Measurements from ENCODE around the gene RAPGEF6.

Gene RAPGEF6

DNA sequence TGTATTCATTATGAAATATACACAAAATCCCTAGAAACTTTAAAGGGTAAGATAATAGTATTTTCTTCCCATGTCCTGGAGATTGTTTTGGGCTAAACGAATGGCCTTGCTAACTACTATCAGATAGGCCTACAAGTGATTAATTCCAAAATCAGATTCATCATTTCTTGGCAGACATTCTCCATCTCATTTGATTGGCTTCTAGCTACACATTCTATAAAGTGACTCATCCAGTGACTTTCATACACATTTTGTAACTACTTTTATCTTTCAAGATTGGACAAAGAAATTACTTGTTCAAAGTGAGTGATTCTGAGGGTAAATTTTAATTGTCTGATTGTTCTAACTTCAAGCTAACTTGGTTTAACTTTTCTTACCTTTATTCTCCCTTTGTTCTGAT is 93.3 kb downstream of the RAPGEF6 start:
- no peak for DNase-seq (ENCODE audit: low spot score)

GRCh38 chr5:131541071-131541470 is 94.0 kb downstream of the RAPGEF6 start:
- no peak for DNase-seq (ENCODE audit: low spot score)

DNA sequence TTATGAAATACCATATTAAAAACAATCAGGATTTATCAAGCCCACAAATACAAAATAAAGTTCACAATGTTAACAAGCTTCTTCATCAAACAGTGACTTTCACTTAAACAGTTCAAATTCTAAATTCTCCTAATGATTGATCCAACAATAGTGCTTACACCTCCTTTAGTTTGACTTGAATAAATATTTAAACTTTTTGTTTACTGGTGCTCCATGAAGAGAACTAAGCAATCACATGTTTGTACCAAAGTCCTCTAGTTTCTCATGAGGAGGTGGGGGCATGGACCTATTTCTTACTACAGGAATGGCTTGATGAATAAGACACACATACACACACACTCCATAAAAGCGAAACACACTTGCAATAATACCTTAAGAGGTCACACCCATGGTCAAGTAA is 95.8 kb downstream of the RAPGEF6 start:
- no peak for DNase-seq (ENCODE audit: low spot score)

DNA sequence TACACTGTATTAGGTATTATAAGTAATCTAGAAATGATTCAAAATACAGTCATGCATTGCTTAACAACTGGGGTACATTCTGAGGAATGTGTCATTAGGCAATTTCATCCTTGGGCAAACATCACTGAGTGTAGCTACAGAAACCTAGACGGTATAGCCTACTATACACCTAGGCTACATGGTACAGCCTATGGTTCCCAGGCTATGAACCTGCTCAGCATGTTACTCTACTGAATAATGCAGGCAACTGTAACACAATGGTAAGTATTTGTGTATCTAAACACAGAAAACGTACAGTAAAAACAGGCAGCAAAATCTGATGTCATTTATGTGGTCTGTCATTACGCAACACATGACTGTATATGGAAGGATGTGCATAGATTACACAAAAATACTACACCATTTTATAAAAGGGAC is 96.8 kb downstream of the RAPGEF6 start:
- DNase-seq (ENCODE audit: low spot score), result no peak

DNA sequence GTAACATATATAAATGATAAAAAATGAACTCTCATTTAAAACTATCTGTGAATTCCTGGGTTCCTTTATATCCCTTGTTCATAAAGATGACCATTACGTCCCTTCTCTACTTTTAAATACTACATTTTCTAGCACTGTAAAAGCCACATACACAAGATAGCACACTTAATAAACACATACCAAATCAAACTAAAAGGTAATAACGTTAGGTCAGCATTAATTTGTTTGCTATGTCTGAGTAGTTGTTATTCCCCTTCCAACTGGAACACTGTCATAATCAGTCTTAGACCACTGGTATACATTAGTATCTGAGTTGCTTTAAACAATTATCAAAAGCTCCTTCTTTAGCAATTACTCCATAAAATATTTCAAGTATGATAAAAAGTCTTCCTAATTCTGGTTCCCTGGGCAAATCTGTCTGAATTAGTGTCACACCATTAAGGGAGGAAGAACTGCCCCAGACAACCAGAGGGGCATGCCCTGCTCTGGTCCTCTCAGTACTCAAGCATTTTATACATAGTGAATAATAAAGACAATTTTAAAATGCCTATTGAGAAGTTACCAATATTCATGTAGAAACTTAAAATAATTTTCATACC is 98.1 kb downstream of the RAPGEF6 start:
- DNase-seq (ENCODE audit: low spot score), result peak; percentile 30

- peak; percentile 67 for DNase-seq (ENCODE audit: low spot score)
These were observed 98.7 kb downstream of the RAPGEF6 start for GRCh38 chr5:131536211-131536826.

- peak; percentile 75 for DNase-seq (ENCODE audit: low spot score)
These were observed 100.1 kb downstream of the RAPGEF6 start for GRCh38 chr5:131534974-131535373.

DNA sequence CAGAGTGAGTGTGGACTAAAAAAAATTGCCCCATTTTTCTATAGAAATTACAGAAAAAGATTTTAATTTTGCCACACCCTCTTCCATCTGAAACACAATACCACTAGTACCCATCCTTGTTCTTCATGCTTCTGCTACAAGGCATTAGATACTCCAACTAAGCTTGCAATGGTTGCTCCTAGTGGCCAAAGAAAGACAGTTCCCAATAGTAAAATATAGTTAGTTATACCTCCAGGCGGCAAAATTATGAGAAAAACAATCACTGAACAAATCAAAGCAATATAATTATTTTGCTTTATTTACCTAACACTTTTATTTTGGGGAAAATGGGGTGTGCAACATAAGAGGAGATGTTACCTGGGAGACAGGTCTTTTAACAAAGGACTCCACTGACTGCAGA is 101.2 kb downstream of the RAPGEF6 start:
- peak; percentile 53 for DNase-seq (ENCODE audit: low spot score)

DNA sequence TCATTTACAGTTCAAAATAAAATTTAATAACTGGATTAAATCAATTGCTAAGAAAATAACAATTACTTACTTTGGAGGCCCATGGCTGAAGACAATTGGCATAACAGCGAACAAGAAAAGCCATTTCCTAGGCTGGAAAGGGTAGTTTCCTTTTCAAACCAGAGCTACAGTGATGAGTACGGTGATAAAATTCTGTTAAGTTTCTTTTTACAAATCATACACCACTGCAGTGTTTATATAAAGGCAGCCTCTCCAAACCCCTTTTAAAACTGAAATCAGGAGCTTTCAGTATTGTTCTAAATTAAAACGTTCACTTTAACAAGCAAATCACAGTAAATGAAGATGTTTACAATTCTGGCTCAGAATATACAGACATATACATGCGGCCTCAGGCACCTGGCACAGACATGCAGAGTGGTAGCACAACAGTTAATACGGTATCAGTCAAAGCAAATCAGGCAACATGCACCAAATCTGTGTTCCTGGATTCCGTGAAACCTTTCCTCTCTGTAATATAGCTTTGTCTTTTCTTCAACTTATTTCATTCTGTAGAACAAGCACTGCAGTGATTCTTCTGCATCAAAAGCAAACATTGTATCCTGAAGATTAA is 102.9 kb downstream of the RAPGEF6 start:
- peak; percentile 81 for DNase-seq (ENCODE audit: low spot score)

- peak; percentile 66 for DNase-seq (ENCODE audit: low spot score)
These were observed 104.2 kb downstream of the RAPGEF6 start for GRCh38 chr5:131530706-131531331.

- no peak for DNase-seq (ENCODE audit: low spot score)
These were observed 106.3 kb downstream of the RAPGEF6 start for GRCh38 chr5:131528682-131529081.

GRCh38 chr5:131525805-131526204 is 109.2 kb downstream of the RAPGEF6 start:
- DNase-seq (ENCODE audit: low spot score), result no peak

DNA sequence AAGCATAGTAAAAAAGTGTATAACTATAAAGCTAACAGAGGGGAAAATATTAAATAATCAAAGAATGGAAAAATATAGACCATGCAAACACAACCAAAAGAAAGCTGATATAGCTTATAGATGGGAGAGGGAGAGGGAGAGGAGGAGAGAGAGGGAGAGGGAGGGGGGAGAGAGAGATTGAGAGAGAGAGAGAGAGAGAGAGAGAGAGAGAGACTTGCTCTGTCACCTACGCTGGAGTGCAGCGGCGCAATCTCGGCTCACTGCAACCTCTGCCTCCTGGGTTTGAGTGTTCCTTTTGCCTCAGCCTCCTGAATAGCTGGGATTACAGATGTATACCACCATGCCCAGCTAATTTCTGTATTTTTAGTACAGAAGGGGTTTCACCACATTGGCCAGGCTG is 110.6 kb downstream of the RAPGEF6 start:
- no peak for DNase-seq (ENCODE audit: low spot score)

GRCh38 chr5:131523500-131524185 is 111.4 kb downstream of the RAPGEF6 start:
- no peak for DNase-seq (ENCODE audit: low spot score)

GRCh38 chr5:131521252-131521651 is 113.8 kb downstream of the RAPGEF6 start:
- no peak for DNase-seq (ENCODE audit: low spot score)

DNA sequence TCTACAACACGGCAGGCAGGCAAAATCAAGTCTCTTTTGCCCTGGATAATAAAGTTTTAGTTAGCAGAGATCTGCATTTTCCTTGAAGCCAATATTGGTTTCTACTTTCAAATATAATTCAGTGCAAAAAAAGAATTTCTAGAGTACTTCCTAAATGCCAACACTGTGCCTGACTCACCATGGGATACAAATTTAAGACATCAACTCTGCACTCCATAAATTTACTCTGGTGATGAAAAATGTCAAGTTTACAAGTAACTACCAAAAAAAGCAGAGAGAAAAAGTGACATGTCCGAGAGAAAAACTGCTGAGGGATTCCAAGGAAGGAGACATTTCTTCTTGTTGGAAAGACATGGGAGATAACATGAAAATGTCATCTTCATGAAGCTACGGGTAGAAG is 119.7 kb downstream of the RAPGEF6 start:
- DNase-seq (ENCODE audit: low spot score), result no peak

DNA sequence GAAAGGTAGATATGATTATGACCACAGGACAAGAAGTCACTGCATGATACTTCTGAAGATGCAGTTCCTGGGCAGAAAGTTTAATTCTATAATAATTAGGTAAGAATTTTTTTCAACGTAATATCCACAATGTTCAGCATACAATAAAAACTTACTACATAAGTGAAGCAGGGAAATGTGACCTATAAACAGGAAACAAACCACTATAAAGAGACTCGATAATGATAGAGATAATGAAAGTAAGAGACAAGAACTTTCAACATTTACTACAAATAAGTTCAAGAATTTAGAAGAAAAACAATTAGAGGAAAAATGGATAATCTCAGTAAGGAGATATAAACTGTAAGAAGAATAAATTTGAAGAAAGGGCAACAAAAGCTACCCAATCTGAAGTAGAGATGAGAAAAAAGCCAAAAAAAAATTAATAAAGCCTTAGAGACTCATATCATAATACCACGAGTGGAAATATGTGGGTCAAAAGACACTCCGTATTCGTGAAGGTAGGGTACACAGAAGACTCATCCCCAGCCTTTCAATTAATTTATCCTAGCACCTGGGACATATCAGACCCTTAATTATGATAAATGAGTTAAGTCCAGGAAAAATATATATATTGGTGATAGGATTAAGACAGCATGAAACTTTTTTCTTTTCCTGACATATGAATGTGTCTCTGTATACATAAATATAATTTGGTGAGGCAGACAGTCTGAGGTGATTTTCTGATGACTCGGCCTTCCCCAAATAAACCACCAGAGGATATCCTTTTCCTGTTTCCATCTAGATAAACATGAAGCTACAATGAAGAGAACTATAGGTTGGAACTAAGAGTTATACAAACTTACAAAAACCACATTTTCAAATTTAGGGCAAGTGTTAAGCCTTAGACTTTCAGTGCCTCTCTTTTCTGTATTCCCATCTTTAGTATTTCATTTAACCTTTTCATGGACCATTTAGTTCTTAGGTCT is 120.4 kb downstream of the RAPGEF6 start:
- no peak for DNase-seq (ENCODE audit: low spot score)

GRCh38 chr5:131513780-131514179 is 121.2 kb downstream of the RAPGEF6 start:
- DNase-seq (ENCODE audit: low spot score), result no peak

GRCh38 chr5:131511934-131512333 is 123.1 kb downstream of the RAPGEF6 start:
- no peak for DNase-seq (ENCODE audit: low spot score)

- DNase-seq (ENCODE audit: low spot score), result no peak
These were observed 125.2 kb downstream of the RAPGEF6 start for GRCh38 chr5:131509801-131510200.

DNA sequence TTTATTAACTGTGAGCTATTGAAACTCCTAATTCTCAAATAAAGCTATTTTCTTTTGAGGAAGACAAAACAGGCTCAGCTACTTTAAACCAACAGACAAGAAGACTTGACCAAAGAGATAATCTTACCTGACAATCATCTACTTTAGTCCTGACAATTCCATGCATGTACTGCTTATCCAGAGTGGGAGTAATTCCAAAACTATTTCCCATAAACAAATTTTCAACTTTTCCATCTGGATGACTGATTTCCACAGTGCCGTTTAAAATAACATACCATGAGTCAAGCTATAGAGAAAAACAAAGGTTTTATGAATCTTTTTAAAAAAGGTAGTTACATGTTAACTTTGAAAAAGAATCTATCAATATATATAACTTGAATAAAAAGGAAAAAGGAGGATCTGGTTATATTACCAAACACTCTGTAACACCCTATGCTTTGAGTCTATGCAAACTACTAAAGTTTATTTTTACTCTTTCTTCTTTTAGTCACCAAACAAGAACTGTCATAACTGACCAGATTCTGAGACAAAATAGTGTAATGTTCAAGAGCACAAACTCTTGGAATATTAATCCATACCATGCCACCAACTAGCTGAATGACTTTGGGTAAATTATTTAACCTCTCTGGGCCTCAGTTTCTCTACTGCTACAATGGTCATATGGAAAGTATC is 129.7 kb downstream of the RAPGEF6 start:
- DNase-seq (ENCODE audit: low spot score), result no peak
